Ishikawa (cell line): ENCODE data around the gene NR6A1.

Experiments
- CEBPB ChIP-seq: IDR thresholded peaks from 2 replicates; pipeline ENCODE4 v1.6.1; 2012
- CREB1 ChIP-seq: IDR thresholded peaks from 2 replicates; pipeline ENCODE4 v1.6.1; 2012; ENCODE audit warnings: low read depth
- EGR1 ChIP-seq: IDR thresholded peaks from 2 replicates; pipeline ENCODE4 v1.6.1; 2012
- EP300 ChIP-seq: IDR thresholded peaks from 2 replicates; pipeline ENCODE4 v1.6.1; 2012; ENCODE audit warnings: borderline replicate concordance
- FOXM1 ChIP-seq: IDR thresholded peaks from 2 replicates; pipeline ENCODE4 v1.6.1; 2012; ENCODE audit warnings: low read depth, borderline replicate concordance
- MAX ChIP-seq: IDR thresholded peaks from 2 replicates; pipeline ENCODE4 v1.6.1; 2012
- NFIC ChIP-seq: IDR thresholded peaks from 2 replicates; pipeline ENCODE4 v1.6.1; 2012
- RAD21 ChIP-seq: IDR thresholded peaks from 2 replicates; pipeline ENCODE4 v1.6.1; 2012; ENCODE audit warnings: low read depth
- REST ChIP-seq: IDR thresholded peaks from 2 replicates; pipeline ENCODE4 v1.6.1; 2012; ENCODE audit warnings: low read depth, mild to moderate bottlenecking
- TAF1 ChIP-seq: IDR thresholded peaks from 2 replicates; pipeline ENCODE4 v1.6.1; 2012; ENCODE audit warnings: low read depth, mild to moderate bottlenecking
- TEAD4 ChIP-seq: IDR thresholded peaks from 2 replicates; pipeline ENCODE4 v1.6.1; 2012
- USF1 ChIP-seq: IDR thresholded peaks from 2 replicates; pipeline ENCODE4 v1.6.1; 2012
- YY1 ChIP-seq: IDR thresholded peaks from 2 replicates; pipeline ENCODE4 v1.6.1; 2012; ENCODE audit warnings: low read depth
- ZBTB7A ChIP-seq: IDR thresholded peaks from 2 replicates; pipeline ENCODE4 v1.6.1; 2012; ENCODE audit warnings: low read depth

Gene NR6A1

GRCh38 chr9:124480621-124480981, 290.5 kb downstream of the NR6A1 start:
- TF ChIP-seq YY1 (peak; percentile 62; the same call in 1 of the 2 replicates), MAX (peak; percentile 74), RAD21 (peak; percentile 41), TAF1 (no peak), EP300 (no peak), USF1 (peak; percentile 49; the same call in 1 of the 2 replicates), CREB1 (no peak), NFIC (no peak)

GRCh38 chr9:124479947-124480620, 291.0 kb downstream of the NR6A1 start:
- no peak for TF ChIP-seq YY1

GRCh38 chr9:124479371-124479770, 291.7 kb downstream of the NR6A1 start:
- peak; percentile 30 for TF ChIP-seq REST
- no peak for TF ChIP-seq TAF1

GRCh38 chr9:124478354-124478753, 292.8 kb downstream of the NR6A1 start:
- no peak for TF ChIP-seq YY1
- no peak for TF ChIP-seq EGR1
- no peak for TF ChIP-seq MAX
- no peak for TF ChIP-seq FOXM1
- TF ChIP-seq CEBPB: no peak
- no peak for TF ChIP-seq ZBTB7A
- TF ChIP-seq TEAD4: no peak
- no peak for TF ChIP-seq RAD21
- TF ChIP-seq NFIC: no peak
- TF ChIP-seq CREB1: no peak
- TF ChIP-seq TAF1: no peak
- no peak for TF ChIP-seq EP300
- TF ChIP-seq REST: no peak

GRCh38 chr9:124477648-124478285, 293.3 kb downstream of the NR6A1 start:
- no peak for TF ChIP-seq EGR1
- no peak for TF ChIP-seq FOXM1

GRCh38 chr9:124477211-124477647, 293.9 kb downstream of the NR6A1 start:
- TF ChIP-seq RAD21 (no peak), MAX (0 out of 2 replicates have a peak, but pooled peaks have one; percentile 1), ZBTB7A (peak; percentile 40; the same call in 1 of the 2 replicates)

GRCh38 chr9:124475868-124476690, 295.0 kb downstream of the NR6A1 start:
- no peak for TF ChIP-seq FOXM1
- no peak for TF ChIP-seq RAD21
- TF ChIP-seq MAX: no peak
- no peak for TF ChIP-seq TEAD4
- TF ChIP-seq TAF1: no peak
- TF ChIP-seq ZBTB7A: no peak
- no peak for TF ChIP-seq USF1
- no peak for TF ChIP-seq YY1
- no peak for TF ChIP-seq EP300
- no peak for TF ChIP-seq EGR1
